H1 (cell line): ENCODE measurements around the gene TMEM179B. TPM values are rescaled to one million over a fixed set of nuclear protein-coding genes. Genes with fewer than 3 reads are reported as not detected.

Source experiments
- BRCA1 ChIP-seq: IDR thresholded peaks from 2 replicates; pipeline ENCODE4 v1.6.1; 2012; ENCODE audit warnings: low read depth, low read length, improper control_type of control experiment
- CHD1 ChIP-seq: IDR thresholded peaks from 2 replicates; pipeline ENCODE4 v1.6.1; 2012; ENCODE audit warnings: low read depth, low read length, improper control_type of control experiment
- CREB1 ChIP-seq: IDR thresholded peaks from 2 replicates; pipeline ENCODE4 v1.6.1; 2012; ENCODE audit warnings: inconsistent platforms
- E2F6 ChIP-seq: IDR thresholded peaks from 2 replicates; pipeline ENCODE4 v1.6.1; 2012; ENCODE audit warnings: inconsistent platforms
- FOSL1 ChIP-seq: IDR thresholded peaks from 2 replicates; pipeline ENCODE4 v1.6.1; 2011; ENCODE audit warnings: mild to moderate bottlenecking, low read depth, low read length, moderate library complexity; ENCODE audit not compliant: insufficient read depth
- GABPA ChIP-seq: IDR thresholded peaks from 2 replicates; pipeline ENCODE4 v1.6.1; 2011; ENCODE audit warnings: mild to moderate bottlenecking, low read length, moderate library complexity, borderline replicate concordance; ENCODE audit not compliant: insufficient read depth
- HDAC6 ChIP-seq: IDR thresholded peaks from one replicate; pipeline ENCODE4 v1.7.1; 2012; ENCODE audit warnings: low read depth, mild to moderate bottlenecking, inconsistent platforms, low read length, moderate library complexity
- JUND ChIP-seq: IDR thresholded peaks from 2 replicates; pipeline ENCODE4 v1.6.1; 2011; ENCODE audit warnings: mild to moderate bottlenecking, improper control_type of control experiment, low read length
- KDM4A ChIP-seq: IDR thresholded peaks from one replicate; pipeline ENCODE4 v1.7.1; 2012; ENCODE audit warnings: low read depth, mild to moderate bottlenecking, moderate library complexity, low read length, inconsistent platforms; ENCODE audit not compliant: severe bottlenecking
- MAX ChIP-seq: IDR thresholded peaks from 2 replicates; pipeline ENCODE4 v1.6.1; 2012; ENCODE audit warnings: inconsistent platforms
- NRF1 ChIP-seq: IDR thresholded peaks from 2 replicates; pipeline ENCODE4 v1.6.1; 2011; ENCODE audit warnings: mild to moderate bottlenecking, low read depth, low read length, improper control_type of control experiment
- PHF8 ChIP-seq: fragments of 200-600 bp; sonication (generic); conservative IDR thresholded peaks from 2 replicates; pipeline ENCODE4 v1.7.1; 2012; ENCODE audit warnings: low read depth, mild to moderate bottlenecking, inconsistent platforms, low read length, moderate library complexity
- POLR2AphosphoS5 ChIP-seq: IDR thresholded peaks from 2 replicates; pipeline ENCODE4 v1.6.1; 2011; ENCODE audit warnings: low read depth, low read length
- RAD21 ChIP-seq, 2 experiments: IDR thresholded peaks in 1 of 2; conservative IDR thresholded peaks in 1 of 2; 2 replicates each; pipeline ENCODE4 v1.6.1; 2011; ENCODE audit warnings: low read depth in 2 of 2, low read length in 2 of 2, improper control_type of control experiment in 1 of 2, inconsistent platforms in 1 of 2, mild to moderate bottlenecking in 1 of 2, moderate library complexity in 1 of 2
- RFX5 ChIP-seq: IDR thresholded peaks from 2 replicates; pipeline ENCODE4 v1.6.1; 2011; ENCODE audit warnings: low read depth, low read length, improper control_type of control experiment, borderline replicate concordance
- SIN3A ChIP-seq, 2 experiments: IDR thresholded peaks in 1 of 2; conservative IDR thresholded peaks in 1 of 2; 2 replicates each; pipeline ENCODE4 v1.6.1; 2011 to 2012; ENCODE audit warnings: low read length in 2 of 2, improper control_type of control experiment in 1 of 2, low read depth in 1 of 2, mild to moderate bottlenecking in 1 of 2
- SIX5 ChIP-seq: IDR thresholded peaks from 2 replicates; pipeline ENCODE4 v1.6.1; 2011; ENCODE audit warnings: mild to moderate bottlenecking, low read depth, low read length
- SP1 ChIP-seq: IDR thresholded peaks from 2 replicates; pipeline ENCODE4 v1.6.1; 2011; ENCODE audit warnings: low read depth, low read length
- SRF ChIP-seq: IDR thresholded peaks from 2 replicates; pipeline ENCODE4 v1.6.1; 2011; ENCODE audit warnings: mild to moderate bottlenecking, low read depth, low read length, moderate library complexity
- SUZ12 ChIP-seq: fragments of 200-600 bp; sonication (generic); IDR thresholded peaks from 2 replicates; pipeline ENCODE4 v1.6.1; 2012; ENCODE audit warnings: mild to moderate bottlenecking, inconsistent platforms, low read length, moderate library complexity, mixed read lengths
- TCF12 ChIP-seq: IDR thresholded peaks from 2 replicates; pipeline ENCODE4 v1.6.1; 2011; ENCODE audit warnings: low read depth, mild to moderate bottlenecking, low read length
- polyA plus RNA-seq, 7 experiments: library from polyadenylated mRNA; depleted of rRNA in 3 of 7; stranded (reverse) in 5 of 7; unstranded in 2 of 7; fragments of >200 nt in 5 of 7; fragments of 200-250 nt in 2 of 7; gene quantifications; 1 replicate in 5 of 7; 2 replicates in 1 of 7; 4 replicates in 1 of 7; pipeline versions ENCODE4 v1.2.1 to v1.2.3, GENCODE V29; 2011 to 2013; ENCODE audit warnings: missing spikeins in 2 of 7, mixed read lengths in 2 of 7
- total RNA-seq: library from RNA; stranded (reverse); fragmentation: NEBNext Ultra II Directional; extraction: Animal tissue kit (Norgen Biotek cat#: 25700); gene quantifications from 2 replicates; pipeline ENCODE4 v1.2.1, GENCODE V29; 2021

The TMEM179B gene
- total and polyA plus RNA-seq, 2 of the 8 experiments (the other 6 are each of a cell fraction or from before 2014, with no cell fraction given), result 18.6 to 62.2 TPM

- no peak for TF ChIP-seq TCF12
- peak; percentile 94 for TF ChIP-seq CREB1
- TF ChIP-seq NRF1, result no peak
- TF ChIP-seq MAX, result peak; percentile 10; the same call in 1 of the 2 replicates
- no peak for TF ChIP-seq SIX5
- TF ChIP-seq JUND, result no peak
- peak; percentile 13 for TF ChIP-seq KDM4A
- no peak for TF ChIP-seq SUZ12
- no peak for TF ChIP-seq CHD1
- peak; percentile 88; the same call in 1 of the 2 replicates for TF ChIP-seq POLR2AphosphoS5
- peak; percentile 98 for TF ChIP-seq SP1
- no peak for TF ChIP-seq SRF
- TF ChIP-seq BRCA1, result no peak
- peak; percentile 97 for TF ChIP-seq PHF8
- peak; percentile 94 for TF ChIP-seq GABPA
- TF ChIP-seq RFX5, result no peak; the same call in 1 of the 2 replicates
- peak; percentile 78 to 82; a peak in 2 of 4 replicates for TF ChIP-seq SIN3A (conservative IDR thresholded peaks at IDR 0.05 in 1 of 2, IDR thresholded peaks at IDR 0.05 in 1 of 2; ENCODE audit: low read depth in 1 of 2, low read length in 2 of 2)
- no peak for TF ChIP-seq RAD21 (IDR thresholded peaks at IDR 0.05 in 1 of 2, conservative IDR thresholded peaks at IDR 0.05 in 1 of 2; ENCODE audit: low read depth in 2 of 2, low read length in 2 of 2)
- no peak for TF ChIP-seq FOSL1
- TF ChIP-seq E2F6, result no peak
- TF ChIP-seq HDAC6, result no peak
Observed at GRCh38 chr11:62831520-62832335, 44.5 kb downstream of the TMEM179B start, which contains the start of gene STX5 (continued).
